Measurements from ENCODE around the gene FMNL1. TPM values are rescaled to one million over a fixed set of nuclear protein-coding genes. Genes with fewer than 3 reads are reported as not detected.

FMNL1 gene
- total and polyA plus RNA-seq, 12 donors, result 5.3 to 28.7 (median 9.8) TPM

DNA sequence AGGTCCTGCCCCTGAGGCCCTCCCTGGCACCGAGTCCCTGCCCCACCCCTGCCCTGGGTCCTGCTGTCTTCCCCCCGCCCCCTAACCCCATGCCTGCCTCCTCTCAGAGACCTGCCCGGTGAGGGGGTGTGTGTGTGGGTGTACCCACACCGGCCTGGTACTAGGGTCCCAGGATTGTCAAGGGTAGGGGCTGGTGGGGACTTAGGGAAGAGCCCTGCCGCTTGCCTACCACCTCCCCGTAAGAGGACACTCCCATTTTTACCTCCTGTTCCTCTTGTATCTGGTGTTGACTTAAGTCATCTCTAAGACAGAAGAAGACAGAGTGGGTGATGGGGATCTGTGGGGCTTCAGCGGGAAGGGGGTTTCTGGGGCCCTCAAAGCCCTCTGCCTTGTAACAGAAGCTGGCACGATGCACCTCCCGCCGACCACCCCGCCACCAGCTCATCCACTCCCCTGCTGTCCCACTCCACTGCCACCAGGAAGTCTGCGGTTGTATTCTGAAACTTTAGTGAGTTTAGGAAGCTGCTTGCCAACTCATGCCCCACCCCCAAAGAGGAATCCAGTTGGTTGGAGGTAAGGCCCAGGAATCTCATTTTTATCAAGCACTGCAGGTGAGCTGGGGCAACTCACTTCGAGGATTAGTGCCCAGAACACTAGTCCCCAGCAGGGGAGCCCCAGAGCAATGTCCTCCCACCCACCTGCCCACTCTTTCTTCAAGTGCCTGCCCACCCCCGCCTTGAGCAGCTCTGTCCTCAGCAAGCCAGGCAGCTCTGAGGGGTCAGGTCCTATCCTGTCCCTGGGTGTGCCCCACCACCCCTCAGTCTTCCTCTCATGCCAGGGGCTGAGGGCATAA is 34.7 kb downstream of the FMNL1 start:
- no peaks in the 10 kb centered on the region for H3K27me3 ChIP-seq
- H3K9me3 ChIP-seq, result no peaks in the 10 kb centered on the region
- H3K4me3 ChIP-seq, result no peak overlapping the region
- TF ChIP-seq, protein P1, sequence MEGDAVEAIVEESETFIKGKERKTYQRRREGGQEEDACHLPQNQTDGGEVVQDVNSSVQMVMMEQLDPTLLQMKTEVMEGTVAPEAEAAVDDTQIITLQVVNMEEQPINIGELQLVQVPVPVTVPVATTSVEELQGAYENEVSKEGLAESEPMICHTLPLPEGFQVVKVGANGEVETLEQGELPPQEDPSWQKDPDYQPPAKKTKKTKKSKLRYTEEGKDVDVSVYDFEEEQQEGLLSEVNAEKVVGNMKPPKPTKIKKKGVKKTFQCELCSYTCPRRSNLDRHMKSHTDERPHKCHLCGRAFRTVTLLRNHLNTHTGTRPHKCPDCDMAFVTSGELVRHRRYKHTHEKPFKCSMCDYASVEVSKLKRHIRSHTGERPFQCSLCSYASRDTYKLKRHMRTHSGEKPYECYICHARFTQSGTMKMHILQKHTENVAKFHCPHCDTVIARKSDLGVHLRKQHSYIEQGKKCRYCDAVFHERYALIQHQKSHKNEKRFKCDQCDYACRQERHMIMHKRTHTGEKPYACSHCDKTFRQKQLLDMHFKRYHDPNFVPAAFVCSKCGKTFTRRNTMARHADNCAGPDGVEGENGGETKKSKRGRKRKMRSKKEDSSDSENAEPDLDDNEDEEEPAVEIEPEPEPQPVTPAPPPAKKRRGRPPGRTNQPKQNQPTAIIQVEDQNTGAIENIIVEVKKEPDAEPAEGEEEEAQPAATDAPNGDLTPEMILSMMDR (IDR thresholded peaks at IDR 0.05), result peak in 1 of 9 donors; percentile 5
- peak overlapping the region in 1 of 10 donors; percentile 10 for H3K27ac ChIP-seq
- ATAC-seq (no peak), DNase-seq (no peak)
- H3K4me1 ChIP-seq, result peaks cover 0 to 26% (median 8%) of the 10 kb centered on the region in 9 donors
- H3K36me3 ChIP-seq, result no peaks in the 10 kb centered on the region
- 82 to 86% methylated on average over 14 of the region's 14 CpGs for WGBS, 2 donors
- intact Hi-C loops (cut with DNase I), result no loop called here

GRCh38 chr17:45257115-45257514 is 35.4 kb downstream of the FMNL1 start:
- Histone ChIP-seq H3K4me3 (no peak overlapping the region), H3K36me3 (no peaks in the 10 kb centered on the region), H3K4me1 (peaks cover 2 to 29% (median 16%) of the 10 kb centered on the region in 9 donors), H3K27me3 (no peaks in the 10 kb centered on the region), H3K27ac (no peak overlapping the region), H3K9me3 (no peaks in the 10 kb centered on the region)
- DNase-seq (no peak), ATAC-seq (no peak)
- TF ChIP-seq, protein P1 (IDR thresholded peaks at IDR 0.05), result no peak
- intact Hi-C loops (cut with DNase I), result no loop called here
- WGBS, 2 donors, result 77 to 79% methylated on average over 16 of the region's 16 CpGs

GRCh38 chr17:45258981-45259380 is 37.3 kb downstream of the FMNL1 start:
- ATAC-seq, result no peak
- Histone ChIP-seq H3K4me1 (peaks cover 12 to 44% (median 33%) of the 10 kb centered on the region in 9 donors), H3K27ac (no peak overlapping the region), H3K9me3 (no peaks in the 10 kb centered on the region), H3K27me3 (no peaks in the 10 kb centered on the region), H3K36me3 (peaks cover 0 to 14% (median under 1%) of the 10 kb centered on the region in 9 donors), H3K4me3 (no peak overlapping the region)
- WGBS, 2 donors, result 69 to 72% methylated on average over 5 of the region's 5 CpGs
- TF ChIP-seq, protein P1 (IDR thresholded peaks at IDR 0.05), result no peak
- intact Hi-C loops (cut with DNase I), result no loop called here
- DNase-seq, result no peak

DNA sequence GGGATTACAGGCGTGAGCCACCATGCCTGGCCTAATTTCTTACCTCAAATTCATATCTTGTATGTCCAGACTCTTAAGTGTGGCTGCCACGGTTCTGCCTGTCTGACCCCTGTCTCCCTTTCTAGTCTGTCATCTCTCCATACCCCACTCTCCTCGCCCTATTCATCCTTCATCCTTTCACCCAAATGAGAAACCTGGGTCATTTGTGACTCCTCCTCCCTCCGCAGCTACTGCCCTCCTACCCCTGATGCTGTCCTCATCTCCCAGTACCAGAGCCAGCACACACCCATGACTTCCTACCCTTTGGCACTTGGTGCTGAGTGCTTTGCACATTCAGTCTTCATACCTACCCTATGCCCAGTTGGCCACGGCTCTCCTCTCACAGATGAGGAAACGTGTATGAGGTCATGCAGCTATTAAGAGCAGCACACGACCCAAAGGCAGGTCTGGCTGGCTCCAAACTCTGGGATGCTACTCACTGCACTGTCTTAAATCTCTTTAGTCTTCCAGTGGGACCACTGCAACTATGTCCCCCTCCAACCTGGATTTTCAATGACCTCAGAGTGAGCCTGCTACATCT is 38.6 kb downstream of the FMNL1 start:
- TF ChIP-seq, protein P1 (IDR thresholded peaks at IDR 0.05), result no peak
- intact Hi-C loops (cut with DNase I), result no loop called here
- H3K27ac ChIP-seq, result peak overlapping the region in 6 of 10 donors; percentile 14 to 74 (median 70)
- peaks cover 12 to 45% (median 33%) of the 10 kb centered on the region in 9 donors for H3K4me1 ChIP-seq
- H3K27me3 ChIP-seq, result no peaks in the 10 kb centered on the region
- peaks cover 0 to 27% (median 9%) of the 10 kb centered on the region in 9 donors for H3K36me3 ChIP-seq
- peak; percentile 44 to 93 (median 76) for ATAC-seq
- DNase-seq, result peak in 1 of 2 donors; percentile 73
- H3K9me3 ChIP-seq, result no peaks in the 10 kb centered on the region
- WGBS, 2 donors, result 50 to 76% methylated on average over 7 of the region's 7 CpGs
- no peak overlapping the region for H3K4me3 ChIP-seq
